Kidney tubule cell (primary cell): ENCODE results near the gene MCIDAS.
A peak's percentile ranks its signal among the peaks of the same experiment; 100 is the strongest.

ENCODE experiments used
- DNase-seq: peaks from one replicate; pipeline ENCODE4 v3.0.0-alpha.2; 2018; ENCODE audit warnings: low spot score

The MCIDAS gene

GRCh38 chr5:55226934-55227663, at the start of gene MCIDAS:
Gene MCIDAS, minus strand, starts transcription at chr5:55227315. Its CDS starts 177 bp downstream, at chr5:55227138.
- peak; percentile 70 for DNase-seq

- peak; percentile 56 for DNase-seq
Measured at GRCh38 chr5:55276771-55277170, 49.7 kb upstream of the MCIDAS start.

- no peak for DNase-seq
Measured at GRCh38 chr5:55258339-55258738, 31.2 kb upstream of the MCIDAS start.

GRCh38 chr5:55254802-55255201, 27.7 kb upstream of the MCIDAS start:
- DNase-seq, result no peak

GRCh38 chr5:55250064-55250463, 22.9 kb upstream of the MCIDAS start:
- no peak for DNase-seq

GRCh38 chr5:55241746-55242145, 14.6 kb upstream of the MCIDAS start:
- DNase-seq, result peak; percentile 12

GRCh38 chr5:55236800-55237199, 9.7 kb upstream of the MCIDAS start:
- DNase-seq, result no peak

GRCh38 chr5:55234121-55234700, 7.1 kb upstream of the MCIDAS start:
- peak; percentile 74 for DNase-seq

- peak; percentile 90 for DNase-seq
Measured at GRCh38 chr5:55232985-55233928, 6.1 kb upstream of the MCIDAS start, which contains the start of gene CCNO. Gene CCNO, minus strand, starts transcription at chr5:55233608. Its CDS starts 85 bp downstream, at chr5:55233523.

- DNase-seq, result peak; percentile 73
Measured at GRCh38 chr5:55232271-55232984, 5.3 kb upstream of the MCIDAS start.

- DNase-seq, result no peak
Measured at GRCh38 chr5:55231919-55232270, 4.8 kb upstream of the MCIDAS start.

- peak; percentile 29 for DNase-seq
Measured at GRCh38 chr5:55231029-55231918, 4.2 kb upstream of the MCIDAS start.

GRCh38 chr5:55230086-55230629, 3.0 kb upstream of the MCIDAS start:
- no peak for DNase-seq

GRCh38 chr5:55227664-55228430, 732 bp upstream of the MCIDAS start:
- no peak for DNase-seq

GRCh38 chr5:55226027-55226933, 835 bp downstream of the MCIDAS start:
- peak; percentile 76 for DNase-seq

- DNase-seq, result no peak
Measured at GRCh38 chr5:55225346-55225745, 1.8 kb downstream of the MCIDAS start.

GRCh38 chr5:55223812-55224240, 3.3 kb downstream of the MCIDAS start:
- DNase-seq, result no peak

GRCh38 chr5:55222985-55223811, 3.9 kb downstream of the MCIDAS start:
- DNase-seq, result no peak
